ENCODE data around the gene CDH24. TPM values are rescaled to one million over a fixed set of nuclear protein-coding genes. Genes with fewer than 3 reads are reported as not detected.

CDH24 gene
- total RNA-seq, 1 experiment from 2014 or later: 17.9 TPM

DNA sequence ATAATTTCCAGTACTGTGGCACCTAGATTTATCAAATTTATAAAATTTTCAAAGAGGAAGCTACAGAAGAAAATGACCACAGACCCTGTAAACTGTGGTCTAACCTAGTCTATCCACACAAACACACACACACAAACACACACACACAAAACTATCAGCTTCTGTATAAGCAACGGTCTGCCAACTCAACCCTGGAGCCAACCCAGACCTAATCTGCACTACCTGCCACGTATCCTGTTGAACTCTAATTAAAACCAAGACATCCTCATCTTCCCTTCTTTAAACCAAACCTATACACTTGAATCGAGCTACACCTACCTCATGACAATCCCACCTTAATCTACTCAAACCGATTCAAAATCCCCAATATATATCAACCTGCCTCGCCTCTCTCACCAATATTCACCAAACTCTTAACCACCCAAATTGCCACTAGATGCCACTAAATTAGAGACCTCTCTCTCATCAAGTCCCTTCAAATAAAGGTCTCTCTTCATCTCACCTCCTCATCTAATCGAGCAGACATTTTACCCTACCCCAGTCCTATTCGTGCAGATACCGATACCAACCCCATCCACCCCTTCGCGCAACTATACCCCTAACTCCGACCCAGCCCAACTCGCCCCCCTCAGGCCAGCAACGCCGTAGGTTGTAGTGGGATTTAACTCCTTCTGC is 36.8 kb upstream of the CDH24 start:
- H3K9me3 Mint-ChIP-seq: no peaks in the 10 kb centered on the region
- no peaks in the 10 kb centered on the region; the same call in 1 of the 2 replicates for H3K27me3 Mint-ChIP-seq (ENCODE audit: low read depth)
- TF ChIP-seq, protein P1, sequence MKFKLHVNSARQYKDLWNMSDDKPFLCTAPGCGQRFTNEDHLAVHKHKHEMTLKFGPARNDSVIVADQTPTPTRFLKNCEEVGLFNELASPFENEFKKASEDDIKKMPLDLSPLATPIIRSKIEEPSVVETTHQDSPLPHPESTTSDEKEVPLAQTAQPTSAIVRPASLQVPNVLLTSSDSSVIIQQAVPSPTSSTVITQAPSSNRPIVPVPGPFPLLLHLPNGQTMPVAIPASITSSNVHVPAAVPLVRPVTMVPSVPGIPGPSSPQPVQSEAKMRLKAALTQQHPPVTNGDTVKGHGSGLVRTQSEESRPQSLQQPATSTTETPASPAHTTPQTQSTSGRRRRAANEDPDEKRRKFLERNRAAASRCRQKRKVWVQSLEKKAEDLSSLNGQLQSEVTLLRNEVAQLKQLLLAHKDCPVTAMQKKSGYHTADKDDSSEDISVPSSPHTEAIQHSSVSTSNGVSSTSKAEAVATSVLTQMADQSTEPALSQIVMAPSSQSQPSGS (CRISPR knock-in tag; IDR thresholded peaks at IDR 0.05; ENCODE audit: borderline replicate concordance, low read depth): no peak
- TF ChIP-seq ZSCAN18 (CRISPR knock-in tag; IDR thresholded peaks at IDR 0.05) (no peak), CDX4 (CRISPR knock-in tag; IDR thresholded peaks at IDR 0.05; ENCODE audit: borderline replicate concordance) (no peak), ARID4B (CRISPR knock-in tag; IDR thresholded peaks at IDR 0.05; ENCODE audit: borderline replicate concordance) (no peak), ZMAT4 (CRISPR knock-in tag; IDR thresholded peaks at IDR 0.05) (no peak), ZNF121 (CRISPR knock-in tag; IDR thresholded peaks at IDR 0.05) (no peak), GABPB1 (CRISPR knock-in tag; IDR thresholded peaks at IDR 0.05) (no peak), SP1 (CRISPR knock-in tag; conservative IDR thresholded peaks at IDR 0.05) (no peak), ZNF232 (CRISPR knock-in tag; IDR thresholded peaks at IDR 0.05) (no peak), PRRX2 (CRISPR knock-in tag; IDR thresholded peaks at IDR 0.05) (no peak), USF1 (CRISPR knock-in tag; IDR thresholded peaks at IDR 0.05) (no peak), ZNF281 (CRISPR knock-in tag; IDR thresholded peaks at IDR 0.05) (no peak), EMX1 (CRISPR knock-in tag; IDR thresholded peaks at IDR 0.05) (no peak), MYBL2 (CRISPR knock-in tag; IDR thresholded peaks at IDR 0.05) (no peak), KAT7 (CRISPR knock-in tag; IDR thresholded peaks at IDR 0.05; ENCODE audit: borderline replicate concordance) (no peak)
- TF ChIP-seq, protein P2, sequence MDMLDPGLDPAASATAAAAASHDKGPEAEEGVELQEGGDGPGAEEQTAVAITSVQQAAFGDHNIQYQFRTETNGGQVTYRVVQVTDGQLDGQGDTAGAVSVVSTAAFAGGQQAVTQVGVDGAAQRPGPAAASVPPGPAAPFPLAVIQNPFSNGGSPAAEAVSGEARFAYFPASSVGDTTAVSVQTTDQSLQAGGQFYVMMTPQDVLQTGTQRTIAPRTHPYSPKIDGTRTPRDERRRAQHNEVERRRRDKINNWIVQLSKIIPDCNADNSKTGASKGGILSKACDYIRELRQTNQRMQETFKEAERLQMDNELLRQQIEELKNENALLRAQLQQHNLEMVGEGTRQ (CRISPR knock-in tag; IDR thresholded peaks at IDR 0.05): no peak
- TF ChIP-seq, protein P3, sequence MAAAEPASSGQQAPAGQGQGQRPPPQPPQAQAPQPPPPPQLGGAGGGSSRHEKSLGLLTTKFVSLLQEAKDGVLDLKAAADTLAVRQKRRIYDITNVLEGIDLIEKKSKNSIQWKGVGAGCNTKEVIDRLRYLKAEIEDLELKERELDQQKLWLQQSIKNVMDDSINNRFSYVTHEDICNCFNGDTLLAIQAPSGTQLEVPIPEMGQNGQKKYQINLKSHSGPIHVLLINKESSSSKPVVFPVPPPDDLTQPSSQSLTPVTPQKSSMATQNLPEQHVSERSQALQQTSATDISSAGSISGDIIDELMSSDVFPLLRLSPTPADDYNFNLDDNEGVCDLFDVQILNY (CRISPR knock-in tag; IDR thresholded peaks at IDR 0.05): no peak
- TF ChIP-seq, protein P4, sequence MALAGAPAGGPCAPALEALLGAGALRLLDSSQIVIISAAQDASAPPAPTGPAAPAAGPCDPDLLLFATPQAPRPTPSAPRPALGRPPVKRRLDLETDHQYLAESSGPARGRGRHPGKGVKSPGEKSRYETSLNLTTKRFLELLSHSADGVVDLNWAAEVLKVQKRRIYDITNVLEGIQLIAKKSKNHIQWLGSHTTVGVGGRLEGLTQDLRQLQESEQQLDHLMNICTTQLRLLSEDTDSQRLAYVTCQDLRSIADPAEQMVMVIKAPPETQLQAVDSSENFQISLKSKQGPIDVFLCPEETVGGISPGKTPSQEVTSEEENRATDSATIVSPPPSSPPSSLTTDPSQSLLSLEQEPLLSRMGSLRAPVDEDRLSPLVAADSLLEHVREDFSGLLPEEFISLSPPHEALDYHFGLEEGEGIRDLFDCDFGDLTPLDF (CRISPR knock-in tag; IDR thresholded peaks at IDR 0.05): no peak
- ATAC-seq: peak; percentile 56
- DNase-seq (ENCODE audit: low spot score): peak; percentile 86
- H3K4me3 Mint-ChIP-seq: no peak overlapping the region
- peaks cover 57% of the 10 kb centered on the region for H3K36me3 Mint-ChIP-seq
- no peak overlapping the region for H3K27ac Mint-ChIP-seq
- POLR2A ChIA-PET: interaction anchor here (0.8 to 2.7 kb wide), 15 partner anchors 11 to 116 kb away, joined by 3 to 24 read pairs (median 7); partner anchors contain the start of genes CDH24 and SLC7A8
- peaks cover 25% of the 10 kb centered on the region for H3K4me1 Mint-ChIP-seq
- CTCF ChIA-PET: interaction anchor here (0.8 to 3.3 kb wide), 26 partner anchors 9 to 286 kb away, joined by 3 to 105 read pairs (median 6); partner anchors contain the start of genes CDH24, CEBPE, CIROP and PABPN1

Measured in WTC11 (cell line).